ENCODE measurements around the gene TTC13. TPM values are rescaled to one million over a fixed set of nuclear protein-coding genes. Genes with fewer than 3 reads are reported as not detected.
A peak's percentile ranks its signal among the peaks of the same experiment; 100 is the strongest.

The TTC13 gene
- total and polyA plus RNA-seq, 10 of the 15 experiments (the other 5 are each of a cell fraction or from before 2014, with no cell fraction given), result 5.8 to 30.8 (median 18.5) TPM

- TF ChIP-seq MEF2B (IDR thresholded peaks at IDR 0.05; ENCODE audit: partially characterized antibody, poor library complexity, severe bottlenecking) (peak; percentile 83), MTA3 (IDR thresholded peaks at IDR 0.05; ENCODE audit: borderline replicate concordance, low read length) (no peak; the same call in 1 of the 2 replicates), MAX (IDR thresholded peaks at IDR 0.05; ENCODE audit: low read depth, low read length) (no peak), BRCA1 (IDR thresholded peaks at IDR 0.05; ENCODE audit: low read depth, low read length) (no peak), CREB1 (IDR thresholded peaks at IDR 0.05; ENCODE audit: low read depth) (0 out of 2 replicates have a peak, but pooled peaks have one; percentile 19), RUNX3 (IDR thresholded peaks at IDR 0.05; ENCODE audit: low read length) (peak; percentile 44), MLLT1 (IDR thresholded peaks at IDR 0.05) (0 out of 2 replicates have a peak, but pooled peaks have one; percentile 20), RBBP5 (conservative IDR thresholded peaks at IDR 0.05) (no peak), STAT3 (IDR thresholded peaks at IDR 0.05; ENCODE audit: low read depth, low read length) (no peak), CREM (IDR thresholded peaks at IDR 0.05; ENCODE audit: low read depth) (peak; percentile 20; the same call in 1 of the 2 replicates), SMAD5 (IDR thresholded peaks at IDR 0.05; ENCODE audit: low read depth) (no peak)
- TF ChIP-seq, protein P1, sequence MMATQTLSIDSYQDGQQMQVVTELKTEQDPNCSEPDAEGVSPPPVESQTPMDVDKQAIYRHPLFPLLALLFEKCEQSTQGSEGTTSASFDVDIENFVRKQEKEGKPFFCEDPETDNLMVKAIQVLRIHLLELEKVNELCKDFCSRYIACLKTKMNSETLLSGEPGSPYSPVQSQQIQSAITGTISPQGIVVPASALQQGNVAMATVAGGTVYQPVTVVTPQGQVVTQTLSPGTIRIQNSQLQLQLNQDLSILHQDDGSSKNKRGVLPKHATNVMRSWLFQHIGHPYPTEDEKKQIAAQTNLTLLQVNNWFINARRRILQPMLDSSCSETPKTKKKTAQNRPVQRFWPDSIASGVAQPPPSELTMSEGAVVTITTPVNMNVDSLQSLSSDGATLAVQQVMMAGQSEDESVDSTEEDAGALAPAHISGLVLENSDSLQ (IDR thresholded peaks at IDR 0.05), result peak; percentile 14; the same call in 1 of the 2 replicates
Observed at GRCh38 chr1:230957580-230957989, 21.1 kb downstream of the TTC13 start (continued).

Measured in GM12878 (cell line).